Measurements from ENCODE around the gene SIPA1L2. TPM values are rescaled to one million over a fixed set of nuclear protein-coding genes. Genes with fewer than 3 reads are reported as not detected.

SIPA1L2 gene, protein sequence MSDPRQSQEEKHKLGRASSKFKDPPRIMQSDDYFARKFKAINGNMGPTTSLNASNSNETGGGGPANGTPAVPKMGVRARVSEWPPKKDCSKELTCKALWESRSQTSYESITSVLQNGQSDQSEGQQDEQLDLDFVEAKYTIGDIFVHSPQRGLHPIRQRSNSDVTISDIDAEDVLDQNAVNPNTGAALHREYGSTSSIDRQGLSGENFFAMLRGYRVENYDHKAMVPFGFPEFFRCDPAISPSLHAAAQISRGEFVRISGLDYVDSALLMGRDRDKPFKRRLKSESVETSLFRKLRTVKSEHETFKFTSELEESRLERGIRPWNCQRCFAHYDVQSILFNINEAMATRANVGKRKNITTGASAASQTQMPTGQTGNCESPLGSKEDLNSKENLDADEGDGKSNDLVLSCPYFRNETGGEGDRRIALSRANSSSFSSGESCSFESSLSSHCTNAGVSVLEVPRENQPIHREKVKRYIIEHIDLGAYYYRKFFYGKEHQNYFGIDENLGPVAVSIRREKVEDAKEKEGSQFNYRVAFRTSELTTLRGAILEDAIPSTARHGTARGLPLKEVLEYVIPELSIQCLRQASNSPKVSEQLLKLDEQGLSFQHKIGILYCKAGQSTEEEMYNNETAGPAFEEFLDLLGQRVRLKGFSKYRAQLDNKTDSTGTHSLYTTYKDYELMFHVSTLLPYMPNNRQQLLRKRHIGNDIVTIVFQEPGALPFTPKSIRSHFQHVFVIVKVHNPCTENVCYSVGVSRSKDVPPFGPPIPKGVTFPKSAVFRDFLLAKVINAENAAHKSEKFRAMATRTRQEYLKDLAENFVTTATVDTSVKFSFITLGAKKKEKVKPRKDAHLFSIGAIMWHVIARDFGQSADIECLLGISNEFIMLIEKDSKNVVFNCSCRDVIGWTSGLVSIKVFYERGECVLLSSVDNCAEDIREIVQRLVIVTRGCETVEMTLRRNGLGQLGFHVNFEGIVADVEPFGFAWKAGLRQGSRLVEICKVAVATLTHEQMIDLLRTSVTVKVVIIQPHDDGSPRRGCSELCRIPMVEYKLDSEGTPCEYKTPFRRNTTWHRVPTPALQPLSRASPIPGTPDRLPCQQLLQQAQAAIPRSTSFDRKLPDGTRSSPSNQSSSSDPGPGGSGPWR (N-terminal part only)
- total RNA-seq: 120 TPM
- long read RNA-seq, partial matches to known transcripts: 32 of 69 reads
- long read RNA-seq, other reads (novel, unspliced or antisense): 37 of 69 reads

DNA sequence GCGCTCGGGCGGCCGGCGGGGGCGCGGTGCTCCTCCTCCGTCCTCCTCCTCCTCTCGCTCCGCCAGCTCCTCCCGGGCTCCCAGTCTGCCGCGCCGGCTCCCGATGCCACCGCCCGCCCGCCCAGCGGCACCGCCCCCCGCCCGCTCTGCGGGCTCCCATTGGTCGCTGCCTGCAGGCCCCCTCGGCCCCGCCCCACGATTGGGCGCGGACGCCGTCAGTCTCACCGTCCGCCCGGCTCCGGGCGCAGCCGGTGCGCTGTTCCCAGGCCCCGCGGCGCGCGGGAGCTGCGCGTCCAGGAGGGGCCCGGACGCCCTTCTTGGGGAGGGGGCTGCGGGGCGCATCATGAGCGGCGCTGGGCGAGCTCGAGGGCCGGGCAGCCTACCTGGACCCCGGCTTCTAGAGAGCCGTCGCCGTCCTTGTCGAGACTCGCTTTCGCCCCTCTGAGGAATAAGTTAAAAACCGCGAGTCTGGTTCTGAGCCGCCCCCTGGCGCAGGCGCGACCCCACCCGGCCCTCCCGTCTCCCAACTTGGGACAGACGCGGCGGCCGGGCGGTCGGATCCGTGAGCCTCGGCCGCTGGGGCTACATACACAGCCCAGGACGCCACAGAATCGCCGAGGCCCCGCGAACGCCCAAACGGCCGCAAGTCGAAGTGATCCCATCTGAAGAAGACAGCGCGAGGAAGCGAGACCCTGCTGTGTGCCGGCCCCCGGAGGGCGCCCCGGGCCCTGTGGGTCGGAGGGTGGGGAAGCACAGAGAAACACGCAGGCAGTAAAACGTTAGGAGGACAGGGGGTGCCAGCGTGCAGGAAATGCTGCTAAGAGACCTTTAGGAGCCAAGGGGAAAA is at the start of gene SIPA1L2:
Gene SIPA1L2 (minus strand): TSS at position 87 of the 847 bp plus-strand sequence. CDS start 114,794 bp downstream, outside the sequence.
- intact Hi-C loops (cut with DNase I): loop anchor here (5.0 kb wide), 3 partner anchors 177 to 542 kb away; partner anchors contain the start of genes MAP10 and NTPCR
- DNase-seq (ENCODE audit: missing footprints) (peak; percentile 96), ATAC-seq (peak; percentile 97)

DNA sequence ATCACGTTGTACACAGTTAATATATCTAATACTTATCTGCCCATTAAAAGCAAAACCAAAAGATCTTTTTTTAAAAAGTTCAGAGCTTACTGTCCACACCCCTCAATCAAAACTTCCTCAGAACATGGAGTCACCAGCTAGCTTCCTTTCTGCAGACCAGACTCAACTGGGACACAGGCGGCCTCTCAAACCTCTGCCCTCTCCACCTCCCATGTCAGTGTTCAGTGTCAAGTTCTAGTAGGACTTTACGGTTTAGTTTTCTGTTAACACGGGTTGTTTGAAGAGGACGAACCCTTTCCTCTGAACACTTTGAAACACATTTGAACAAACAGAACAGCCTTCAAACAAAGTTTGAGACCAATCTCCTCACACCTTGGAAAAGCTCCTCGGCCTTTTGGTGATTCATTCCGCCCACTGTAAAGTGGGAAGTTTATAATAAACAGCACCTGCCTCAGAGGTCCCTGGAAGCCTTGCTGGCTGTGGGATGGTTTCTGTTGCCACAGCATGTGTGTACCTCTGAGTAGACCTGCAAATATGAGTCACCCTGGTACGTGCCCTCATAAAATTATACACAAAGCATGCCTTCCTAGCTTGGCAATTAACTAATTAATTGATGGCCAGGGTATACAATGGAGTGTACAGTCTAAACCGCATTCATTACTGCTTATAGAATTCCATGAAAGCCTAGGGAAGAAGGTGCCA is 48.4 kb upstream of the SIPA1L2 start:
- intact Hi-C loops (cut with DNase I): no loop called here
- DNase-seq (ENCODE audit: missing footprints) (no peak), ATAC-seq (no peak)

DNA sequence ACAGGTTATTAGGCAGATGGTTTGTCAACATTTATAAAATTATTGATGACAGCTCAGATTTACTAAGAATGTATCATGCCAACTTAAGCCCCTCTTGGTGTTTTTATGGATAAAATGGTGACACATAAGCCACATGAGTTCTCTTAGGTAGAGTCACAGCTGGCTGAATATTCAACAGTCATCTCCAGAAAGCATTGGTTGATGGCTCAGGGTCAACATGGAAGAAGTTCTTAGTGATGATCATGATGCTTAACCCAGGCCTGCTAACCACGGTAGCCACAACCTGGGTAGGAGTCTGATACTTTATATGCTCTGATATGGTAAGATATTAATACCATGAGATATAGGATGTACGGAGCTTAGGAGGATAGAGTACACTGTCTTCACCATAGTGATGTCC is 46.4 kb upstream of the SIPA1L2 start:
- intact Hi-C loops (cut with DNase I): no loop called here
- ATAC-seq: no peak
- no peak for DNase-seq (ENCODE audit: missing footprints)

DNA sequence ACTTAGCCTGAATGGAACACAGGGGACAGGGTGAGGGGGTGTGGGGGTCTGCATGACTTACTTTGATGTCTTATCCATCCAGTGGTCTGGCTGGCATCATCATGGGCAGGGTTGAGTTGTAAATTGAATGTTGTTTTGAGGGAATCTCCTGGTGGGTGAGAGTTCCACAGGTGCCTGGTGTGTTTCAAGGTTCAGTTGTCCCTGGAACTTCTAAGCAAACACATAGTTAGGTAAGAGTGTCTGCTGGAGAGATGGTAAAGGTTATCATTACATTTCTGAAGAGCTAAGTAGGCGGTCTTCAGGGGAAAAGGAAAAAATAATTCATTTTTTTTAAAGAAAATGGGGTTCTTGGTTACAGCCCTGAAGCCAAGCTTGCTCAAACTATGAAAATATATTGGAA is 46.0 kb upstream of the SIPA1L2 start:
- no peak for DNase-seq (ENCODE audit: missing footprints)
- no peak for ATAC-seq
- intact Hi-C loops (cut with DNase I): no loop called here

DNA sequence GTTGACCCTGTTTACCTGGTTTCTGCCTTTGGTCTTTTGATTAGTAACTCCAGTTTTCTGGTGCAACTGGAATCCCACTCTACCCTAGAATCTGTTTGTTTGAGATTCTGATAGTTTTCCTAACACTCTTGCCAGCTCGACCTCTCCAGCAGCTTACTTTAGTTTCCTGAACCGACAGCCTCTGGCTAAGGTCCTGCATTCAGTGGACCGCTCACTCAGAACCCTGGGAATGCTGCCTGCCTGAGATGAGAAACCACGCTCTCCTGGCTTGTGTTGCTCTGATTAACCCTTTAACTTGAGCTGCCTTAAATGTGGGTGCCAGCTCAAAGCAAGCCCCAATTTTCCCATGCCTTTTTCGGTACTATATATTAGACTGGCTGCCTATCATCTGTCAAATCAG is 45.3 kb upstream of the SIPA1L2 start:
- DNase-seq (ENCODE audit: missing footprints) (no peak), ATAC-seq (peak; percentile 46)
- intact Hi-C loops (cut with DNase I): no loop called here

DNA sequence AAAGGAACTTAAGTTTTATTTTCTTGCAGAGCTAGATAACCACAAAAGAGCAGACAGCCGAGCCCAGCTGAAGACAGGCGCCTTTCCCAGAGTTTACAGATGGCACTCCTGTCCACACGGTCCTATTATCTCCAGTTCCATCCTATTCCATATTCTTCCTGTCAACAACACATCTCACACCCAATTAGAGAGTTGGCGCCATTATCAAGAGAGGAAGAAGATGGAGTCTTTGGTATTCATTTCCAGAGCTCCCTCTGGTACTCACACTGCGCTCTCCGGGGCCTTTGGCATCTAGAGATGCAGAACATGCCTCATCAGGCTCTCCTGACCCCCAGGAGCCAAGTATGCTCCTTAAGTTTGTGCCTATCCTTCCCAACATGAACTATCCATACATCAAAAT is 43.3 kb upstream of the SIPA1L2 start:
- no peak for DNase-seq (ENCODE audit: missing footprints)
- no peak for ATAC-seq
- intact Hi-C loops (cut with DNase I): no loop called here

DNA sequence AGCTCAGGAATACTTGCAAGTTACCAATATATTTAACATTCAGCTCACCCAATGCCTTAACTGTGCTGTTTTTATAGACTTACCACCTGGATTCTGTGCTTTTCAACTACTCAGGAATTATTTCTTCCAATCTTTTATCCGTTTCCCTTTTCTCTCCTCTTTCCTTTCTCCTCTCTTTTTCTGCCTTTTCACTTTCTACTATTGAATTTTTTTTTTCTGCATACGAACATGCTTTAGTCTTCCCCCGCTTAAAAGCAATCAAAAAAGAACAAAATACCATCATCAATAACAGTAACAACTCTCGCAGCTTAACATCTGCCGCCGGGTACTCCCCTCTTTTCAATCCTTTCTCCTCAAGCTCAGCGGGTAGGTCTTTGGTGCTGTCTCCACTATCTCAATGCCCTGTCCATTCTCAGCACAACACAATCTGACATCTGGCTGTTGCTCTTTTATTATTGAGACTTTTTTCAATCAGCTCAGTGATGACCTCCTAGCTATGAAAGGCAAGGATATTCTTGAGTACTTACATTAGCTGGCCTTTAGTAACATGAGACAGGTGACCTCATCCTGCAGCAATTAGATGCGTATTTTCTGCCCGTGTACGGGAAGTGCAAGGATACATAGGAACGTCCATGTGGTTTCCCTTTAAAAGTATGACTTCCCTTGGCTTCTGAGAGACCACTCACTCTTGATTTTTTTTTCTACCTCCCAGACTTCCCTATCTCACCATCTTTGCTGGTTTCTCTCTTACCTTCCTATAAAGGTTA is 40.2 kb upstream of the SIPA1L2 start:
- DNase-seq (ENCODE audit: missing footprints) (no peak), ATAC-seq (no peak)
- intact Hi-C loops (cut with DNase I): no loop called here

DNA sequence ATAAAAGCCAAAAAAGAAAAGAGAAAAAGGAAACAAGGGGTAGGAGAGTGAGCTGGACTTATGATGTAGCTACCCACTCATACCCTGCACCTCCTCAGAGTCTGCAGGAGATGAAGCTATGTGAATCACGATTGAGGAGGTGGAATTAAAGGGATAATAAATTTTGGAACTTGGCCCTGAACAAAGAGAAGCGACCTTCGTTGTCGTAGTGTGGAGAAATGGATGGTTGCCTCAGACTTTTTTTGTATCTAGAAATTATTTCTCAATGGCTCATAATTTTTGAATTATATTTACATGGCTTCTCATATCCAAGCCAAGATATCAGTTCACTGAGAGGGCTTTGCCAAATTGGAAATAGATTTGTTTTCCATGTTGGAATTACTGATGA is 37.8 kb upstream of the SIPA1L2 start:
- intact Hi-C loops (cut with DNase I): no loop called here
- DNase-seq (ENCODE audit: missing footprints) (no peak), ATAC-seq (no peak)

DNA sequence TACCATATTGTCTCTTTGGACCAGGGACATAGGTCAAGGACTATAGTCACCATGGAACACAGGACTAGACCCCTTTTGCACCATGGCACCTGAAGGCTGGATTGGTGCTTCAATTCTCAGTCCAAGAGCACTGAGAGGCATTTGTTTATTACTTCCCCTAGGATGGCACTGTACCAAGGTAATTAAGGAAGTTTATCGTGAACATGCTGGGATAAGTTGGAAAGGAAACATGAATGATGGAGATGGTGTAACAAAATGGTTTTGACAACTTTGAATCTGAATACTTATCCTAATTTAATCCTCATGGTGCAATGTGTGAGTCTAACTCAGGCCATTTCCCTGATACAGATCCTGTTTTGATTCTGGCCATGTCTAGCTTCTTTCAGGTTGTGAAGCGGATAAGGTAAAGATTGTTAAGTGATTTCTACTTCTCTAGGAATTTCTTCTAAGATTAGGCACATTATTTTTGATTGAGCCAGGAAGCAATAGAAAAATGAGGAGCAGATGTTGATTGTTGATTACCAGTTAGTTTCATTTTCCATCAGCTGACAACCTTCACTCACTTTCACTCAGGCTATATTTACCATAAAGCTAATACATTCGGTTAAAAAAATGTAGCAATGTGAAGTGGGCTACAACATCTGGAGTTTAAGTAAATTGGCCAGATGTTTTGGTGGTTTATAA is 37.3 kb upstream of the SIPA1L2 start:
- intact Hi-C loops (cut with DNase I): no loop called here
- ATAC-seq: no peak
- DNase-seq (ENCODE audit: missing footprints): no peak

DNA sequence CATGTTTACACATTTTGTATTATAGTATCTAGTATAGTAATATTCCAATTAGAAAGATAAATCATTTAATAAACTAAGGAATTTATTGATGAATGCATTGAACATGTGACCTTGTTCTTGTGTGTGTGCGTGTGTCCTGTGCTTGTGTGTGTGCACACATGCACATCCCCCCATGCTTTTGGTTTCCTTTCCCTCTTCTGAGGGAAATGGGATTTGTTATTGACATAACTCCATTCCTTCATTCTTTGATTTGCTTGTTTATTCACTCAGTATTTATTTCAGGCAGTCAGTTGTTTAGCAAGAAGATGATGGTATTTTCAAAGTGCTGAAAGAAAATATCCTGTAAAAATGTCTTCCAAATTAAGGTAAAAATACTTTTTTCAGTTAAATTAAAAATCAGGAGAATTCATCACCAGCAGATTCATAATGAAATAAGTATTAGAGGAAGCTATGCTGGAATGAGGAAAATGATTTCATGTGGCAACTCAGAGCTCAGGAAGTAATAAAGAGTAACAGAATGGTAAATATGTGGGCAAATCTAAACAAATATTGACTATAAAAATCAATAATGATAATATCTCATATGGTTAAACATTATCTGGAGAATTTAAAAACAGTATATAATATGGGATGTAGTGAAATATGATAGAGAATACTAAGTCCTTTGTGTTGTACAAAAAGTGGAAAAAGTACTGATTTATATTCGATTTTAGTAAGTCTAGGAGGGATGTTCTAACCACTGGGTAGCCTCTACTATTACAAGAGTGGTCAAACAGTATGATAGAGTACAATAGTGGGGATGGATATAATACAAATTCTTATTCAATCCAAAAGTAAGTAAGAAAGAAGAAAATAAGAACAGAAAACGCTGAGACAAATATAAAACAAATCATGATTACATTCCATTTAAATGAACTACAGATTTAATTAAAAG is 35.2 kb upstream of the SIPA1L2 start:
- no peak for ATAC-seq
- intact Hi-C loops (cut with DNase I): no loop called here
- DNase-seq (ENCODE audit: missing footprints): no peak

DNA sequence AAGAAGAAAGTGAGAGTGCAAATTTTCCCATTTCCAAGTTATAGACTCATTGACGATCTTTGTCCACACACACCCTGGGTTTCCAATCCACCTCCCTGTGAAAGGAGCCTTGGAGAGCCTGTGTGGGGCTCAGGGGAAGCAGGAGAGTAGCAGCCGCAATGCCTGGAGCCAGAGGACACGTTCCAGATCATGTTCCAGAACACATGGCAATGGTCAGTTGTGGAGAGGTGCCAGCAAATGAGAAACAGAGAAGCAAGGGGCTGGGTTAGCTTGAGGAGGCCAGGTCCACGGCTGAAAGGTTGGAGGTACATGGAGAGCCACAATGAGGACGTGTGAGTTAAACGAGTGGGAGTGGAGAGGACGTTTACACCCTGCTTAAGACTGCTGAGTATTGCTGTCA is 33.0 kb upstream of the SIPA1L2 start:
- no peak for DNase-seq (ENCODE audit: missing footprints)
- intact Hi-C loops (cut with DNase I): no loop called here
- ATAC-seq: peak; percentile 57

DNA sequence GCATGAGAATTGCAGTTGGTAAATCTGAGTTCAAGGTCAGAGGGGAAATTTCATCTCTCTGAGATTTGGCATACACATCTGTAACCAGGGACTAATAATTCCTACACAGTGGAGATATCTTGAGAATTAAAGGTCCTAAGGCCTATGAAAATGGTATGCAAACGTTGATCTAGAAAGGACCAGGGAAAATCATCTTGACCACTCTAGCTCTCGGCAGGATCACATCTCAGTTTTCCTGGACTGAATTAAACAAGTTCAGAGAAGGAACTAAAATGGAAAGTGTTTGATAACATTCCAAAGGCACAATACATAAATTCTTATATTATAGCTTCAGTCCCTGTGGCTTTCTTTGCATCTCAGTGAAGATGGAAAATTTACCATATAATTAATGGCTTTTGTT is 28.5 kb upstream of the SIPA1L2 start:
- no peak for ATAC-seq
- intact Hi-C loops (cut with DNase I): no loop called here
- no peak for DNase-seq (ENCODE audit: missing footprints)

DNA sequence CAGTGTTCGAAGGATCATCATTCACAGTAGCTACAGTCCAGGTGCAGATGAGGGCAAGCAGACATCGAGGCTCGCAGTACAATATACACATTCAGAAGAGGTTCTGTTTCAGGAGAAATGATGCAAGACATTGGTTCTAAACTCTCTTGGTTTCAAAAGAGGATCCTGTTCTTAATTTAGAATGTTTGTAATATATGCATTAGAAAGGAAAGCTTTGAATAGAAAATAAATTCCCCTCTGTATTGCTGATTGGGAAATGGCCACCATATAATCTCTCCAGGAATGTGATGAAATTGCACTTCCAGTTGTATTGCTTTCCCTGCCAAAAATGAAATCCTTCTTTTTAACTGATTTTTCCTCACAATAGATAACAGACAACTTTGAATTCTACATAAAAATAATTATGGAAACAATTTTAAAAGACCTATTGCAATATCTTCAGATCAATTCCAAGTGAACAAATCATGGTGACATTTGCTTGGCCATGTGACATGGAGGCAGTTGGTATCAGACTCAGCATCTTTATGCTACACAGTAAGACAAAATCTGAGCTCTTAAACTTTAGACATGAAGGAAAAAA is 27.6 kb upstream of the SIPA1L2 start:
- intact Hi-C loops (cut with DNase I): no loop called here
- DNase-seq (ENCODE audit: missing footprints): no peak
- ATAC-seq: no peak

DNA sequence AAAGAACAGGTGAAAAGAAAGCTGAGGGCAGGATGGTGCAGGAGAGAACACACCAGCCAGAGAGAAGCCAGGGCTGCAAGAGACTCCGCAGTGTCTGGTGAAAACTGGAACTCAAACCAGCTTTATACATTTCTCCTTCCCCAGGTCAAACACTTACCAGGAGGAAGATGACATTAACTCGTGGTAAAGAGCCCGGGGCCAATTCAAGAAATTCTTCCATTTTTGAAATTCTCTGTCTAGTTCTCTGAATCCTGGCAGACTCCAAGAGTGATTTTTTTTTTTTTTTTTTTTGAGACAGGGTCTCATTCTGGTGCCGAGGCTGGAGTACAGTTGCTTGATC is 25.8 kb upstream of the SIPA1L2 start:
- DNase-seq (ENCODE audit: missing footprints) (no peak), ATAC-seq (no peak)
- intact Hi-C loops (cut with DNase I): no loop called here

DNA sequence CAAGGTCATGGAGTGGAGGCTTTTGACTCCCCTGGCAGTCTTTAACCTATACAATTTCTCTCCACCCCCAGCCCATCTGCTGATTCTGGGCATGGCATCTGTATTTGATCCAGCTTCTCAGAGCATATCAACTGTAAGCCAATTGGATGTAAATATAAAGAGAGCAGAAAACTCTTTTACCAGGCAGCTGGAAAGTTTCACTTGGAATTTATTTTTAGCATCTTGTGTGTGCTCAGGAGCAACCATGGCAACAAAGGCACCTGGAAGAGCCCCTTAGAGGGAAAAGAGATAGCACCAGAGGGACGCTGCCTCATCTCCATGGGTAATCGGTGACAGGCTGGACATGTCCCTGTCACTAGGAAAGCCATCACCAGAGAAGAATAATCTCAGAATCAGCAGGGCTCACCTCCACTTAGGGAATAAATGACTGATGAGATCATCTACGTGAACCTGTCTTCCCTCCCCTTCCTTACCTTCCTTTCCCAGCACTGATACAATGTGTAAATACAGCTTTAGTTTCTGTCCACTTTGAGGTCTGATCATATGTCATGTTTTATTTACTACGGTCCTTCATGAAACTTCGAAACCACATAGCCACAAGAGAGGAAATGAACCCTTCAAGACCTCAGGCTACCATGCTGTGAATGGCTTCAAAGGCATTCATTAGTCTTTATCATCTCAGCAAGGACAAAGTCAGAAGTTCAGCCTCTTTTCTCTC is 25.3 kb upstream of the SIPA1L2 start:
- no peak for DNase-seq (ENCODE audit: missing footprints)
- intact Hi-C loops (cut with DNase I): no loop called here
- ATAC-seq: no peak

All from Right ventricle myocardium inferior (tissue), 1 donor.